ENCODE measurements around the gene PNMA1. TPM values are rescaled to one million over a fixed set of nuclear protein-coding genes. Genes with fewer than 3 reads are reported as not detected.

Gene PNMA1
- total RNA-seq, 4 donors from 2014 or later, result 12.6 to 58.0 (median 39.4) TPM

DNA sequence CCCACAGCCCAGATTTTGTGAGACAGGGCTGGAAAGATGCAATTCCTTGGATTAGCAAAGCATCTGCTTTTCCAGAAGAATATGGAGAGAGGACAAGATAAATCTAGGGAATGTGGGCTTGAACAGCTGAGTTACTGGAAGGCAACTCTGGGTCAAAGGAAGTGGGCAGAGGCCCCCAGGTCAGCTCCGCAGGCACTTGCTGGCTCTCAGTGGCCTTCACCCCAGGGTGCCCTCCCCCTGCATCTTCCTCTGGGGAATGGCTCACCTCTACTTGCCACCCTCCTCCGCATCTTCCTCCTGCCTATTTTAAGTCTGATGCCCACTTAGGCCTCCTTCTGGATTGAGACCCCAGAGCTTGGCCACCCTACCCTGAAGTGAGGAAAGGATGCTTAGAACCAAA lies 10.5 kb upstream of the PNMA1 start:
- TF ChIP-seq, protein P1, sequence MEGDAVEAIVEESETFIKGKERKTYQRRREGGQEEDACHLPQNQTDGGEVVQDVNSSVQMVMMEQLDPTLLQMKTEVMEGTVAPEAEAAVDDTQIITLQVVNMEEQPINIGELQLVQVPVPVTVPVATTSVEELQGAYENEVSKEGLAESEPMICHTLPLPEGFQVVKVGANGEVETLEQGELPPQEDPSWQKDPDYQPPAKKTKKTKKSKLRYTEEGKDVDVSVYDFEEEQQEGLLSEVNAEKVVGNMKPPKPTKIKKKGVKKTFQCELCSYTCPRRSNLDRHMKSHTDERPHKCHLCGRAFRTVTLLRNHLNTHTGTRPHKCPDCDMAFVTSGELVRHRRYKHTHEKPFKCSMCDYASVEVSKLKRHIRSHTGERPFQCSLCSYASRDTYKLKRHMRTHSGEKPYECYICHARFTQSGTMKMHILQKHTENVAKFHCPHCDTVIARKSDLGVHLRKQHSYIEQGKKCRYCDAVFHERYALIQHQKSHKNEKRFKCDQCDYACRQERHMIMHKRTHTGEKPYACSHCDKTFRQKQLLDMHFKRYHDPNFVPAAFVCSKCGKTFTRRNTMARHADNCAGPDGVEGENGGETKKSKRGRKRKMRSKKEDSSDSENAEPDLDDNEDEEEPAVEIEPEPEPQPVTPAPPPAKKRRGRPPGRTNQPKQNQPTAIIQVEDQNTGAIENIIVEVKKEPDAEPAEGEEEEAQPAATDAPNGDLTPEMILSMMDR (IDR thresholded peaks at IDR 0.05), result no peak
- no peak for TF ChIP-seq POLR2A (IDR thresholded peaks at IDR 0.05)
- Histone ChIP-seq H3K9me3 (no peaks in the 10 kb centered on the region), H3K4me1 (peaks cover 11 to 25% of the 10 kb centered on the region in 2 donors), H3K4me3 (no peak overlapping the region), H3K27me3 (no peaks in the 10 kb centered on the region), H3K36me3 (no peaks in the 10 kb centered on the region), H3K27ac (peak overlapping the region; percentile 84 to 85)
- DNase-seq, result no peak
- intact Hi-C loops (cut with DNase I; ENCODE audit: low total_unique reads), result loop anchor here (5.0 to 10.0 kb wide), 2 partner anchors 80 to 103 kb away; partner anchors contain the start of gene DNAL1

DNA sequence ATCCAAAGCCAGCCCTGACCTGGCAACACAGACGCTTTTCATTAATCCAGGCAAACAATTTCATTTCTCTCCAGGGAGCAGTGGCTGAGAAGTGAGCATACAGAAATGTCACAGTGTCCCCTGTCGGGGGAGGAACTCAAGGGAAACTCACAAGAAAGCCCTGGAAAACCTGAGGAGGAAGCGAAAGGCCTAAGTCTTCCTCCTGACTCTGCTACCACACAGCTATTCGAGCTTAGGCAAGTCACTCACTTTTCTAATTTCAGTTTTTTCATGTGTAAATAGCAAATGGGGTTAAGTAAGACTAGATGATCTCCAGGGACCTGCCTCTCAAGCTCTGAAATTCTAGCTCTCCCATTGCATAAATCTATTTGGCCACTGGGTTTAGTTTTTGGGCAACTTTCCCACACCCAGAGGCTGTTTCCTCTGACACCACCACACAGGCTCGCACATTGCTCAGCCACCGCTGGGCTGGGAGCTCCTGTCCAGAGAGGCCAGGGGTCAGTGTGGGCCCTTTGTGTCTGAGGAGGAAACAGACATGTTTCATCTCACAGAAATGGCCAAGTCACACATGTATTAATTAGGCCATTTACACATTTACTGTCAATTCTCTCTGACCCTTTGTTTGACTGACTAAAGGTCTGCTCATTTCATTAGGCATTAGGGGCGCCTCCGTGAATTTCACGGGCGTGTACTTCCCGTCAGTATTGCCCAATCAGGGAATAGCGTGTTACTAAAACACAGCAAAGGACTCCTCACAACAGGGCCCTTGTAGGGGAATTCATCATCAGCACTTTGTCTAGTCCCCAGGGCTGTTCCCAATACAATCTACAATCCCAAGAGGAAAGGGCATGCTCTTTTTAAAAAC lies 9.8 kb upstream of the PNMA1 start:
- peak; percentile 84 to 92 for DNase-seq
- Histone ChIP-seq H3K4me1 (peaks cover 11 to 25% of the 10 kb centered on the region in 2 donors), H3K4me3 (no peak overlapping the region), H3K9me3 (no peaks in the 10 kb centered on the region), H3K27ac (peak overlapping the region; percentile 84 to 85), H3K27me3 (no peaks in the 10 kb centered on the region), H3K36me3 (no peaks in the 10 kb centered on the region)
- intact Hi-C loops (cut with DNase I; ENCODE audit: low total_unique reads), result loop anchor here (10.0 kb wide), 1 partner anchor 79 kb away; the partner anchor contains the start of gene DNAL1
- TF ChIP-seq POLR2A (IDR thresholded peaks at IDR 0.05), result peak in 1 of 2 donors; percentile 36
- TF ChIP-seq, protein P1 (IDR thresholded peaks at IDR 0.05), result peak in 3 of 4 experiments; percentile 6 to 42 (median 27)

DNA sequence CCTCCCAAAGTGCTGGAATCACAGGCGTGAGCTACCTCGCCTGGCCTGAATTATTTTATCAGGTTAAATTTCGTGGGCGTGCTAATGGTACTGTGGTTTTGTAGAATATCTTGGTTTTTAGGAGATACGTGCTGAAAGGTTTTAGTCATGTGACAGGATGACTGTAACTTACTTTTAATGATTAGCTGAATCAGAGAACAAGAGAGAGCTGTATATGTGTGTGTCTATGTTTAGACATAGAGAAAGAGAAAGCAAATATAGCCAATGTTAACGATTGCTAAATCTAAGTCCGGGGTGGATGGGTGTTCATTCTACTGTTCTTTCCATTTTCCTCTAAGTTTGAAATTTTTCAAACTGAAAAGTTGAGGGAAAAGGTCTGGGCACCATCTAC lies 9.2 kb upstream of the PNMA1 start:
- Histone ChIP-seq H3K27ac (peak overlapping the region; percentile 84 to 85), H3K27me3 (no peaks in the 10 kb centered on the region), H3K4me3 (no peak overlapping the region), H3K4me1 (peaks cover 8 to 26% of the 10 kb centered on the region in 2 donors), H3K36me3 (no peaks in the 10 kb centered on the region), H3K9me3 (no peaks in the 10 kb centered on the region)
- TF ChIP-seq POLR2A (IDR thresholded peaks at IDR 0.05), result no peak
- TF ChIP-seq, protein P1 (IDR thresholded peaks at IDR 0.05), result no peak
- intact Hi-C loops (cut with DNase I; ENCODE audit: low total_unique reads), result loop anchor here (10.0 kb wide), 1 partner anchor 79 kb away; the partner anchor contains the start of gene DNAL1
- no peak for DNase-seq

DNA sequence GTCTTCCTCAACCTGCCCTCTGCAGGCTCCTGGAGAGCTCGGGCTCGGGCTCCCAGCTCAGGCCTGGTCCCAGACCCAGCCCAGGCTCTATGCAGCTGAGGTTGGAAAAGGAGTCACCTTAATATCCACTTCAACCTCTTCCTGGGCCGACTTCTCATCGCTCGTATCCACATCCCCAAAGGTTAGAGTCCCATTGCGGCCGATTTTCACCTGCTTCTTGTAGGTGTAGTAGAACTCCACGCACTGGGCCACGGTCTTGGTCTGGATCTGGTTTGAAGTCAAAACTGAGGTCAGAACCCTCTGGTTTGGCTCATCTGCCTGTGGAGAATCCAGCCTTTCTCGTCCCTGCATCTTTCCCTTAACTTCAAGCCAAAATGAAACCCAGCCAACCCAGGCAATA lies 8.4 kb upstream of the PNMA1 start:
- DNase-seq, result no peak
- no peak for TF ChIP-seq POLR2A (IDR thresholded peaks at IDR 0.05)
- TF ChIP-seq, protein P1 (IDR thresholded peaks at IDR 0.05), result no peak
- Histone ChIP-seq H3K4me1 (peaks cover 4 to 30% of the 10 kb centered on the region in 2 donors), H3K4me3 (no peak overlapping the region), H3K27ac (peak overlapping the region; percentile 84 to 85), H3K36me3 (no peaks in the 10 kb centered on the region), H3K9me3 (no peaks in the 10 kb centered on the region), H3K27me3 (no peaks in the 10 kb centered on the region)
- intact Hi-C loops (cut with DNase I; ENCODE audit: low total_unique reads), result loop anchor here (10.0 kb wide), 1 partner anchor 78 kb away; the partner anchor contains the start of gene DNAL1
